Measurements from ENCODE around the gene CNTN4.

DNA sequence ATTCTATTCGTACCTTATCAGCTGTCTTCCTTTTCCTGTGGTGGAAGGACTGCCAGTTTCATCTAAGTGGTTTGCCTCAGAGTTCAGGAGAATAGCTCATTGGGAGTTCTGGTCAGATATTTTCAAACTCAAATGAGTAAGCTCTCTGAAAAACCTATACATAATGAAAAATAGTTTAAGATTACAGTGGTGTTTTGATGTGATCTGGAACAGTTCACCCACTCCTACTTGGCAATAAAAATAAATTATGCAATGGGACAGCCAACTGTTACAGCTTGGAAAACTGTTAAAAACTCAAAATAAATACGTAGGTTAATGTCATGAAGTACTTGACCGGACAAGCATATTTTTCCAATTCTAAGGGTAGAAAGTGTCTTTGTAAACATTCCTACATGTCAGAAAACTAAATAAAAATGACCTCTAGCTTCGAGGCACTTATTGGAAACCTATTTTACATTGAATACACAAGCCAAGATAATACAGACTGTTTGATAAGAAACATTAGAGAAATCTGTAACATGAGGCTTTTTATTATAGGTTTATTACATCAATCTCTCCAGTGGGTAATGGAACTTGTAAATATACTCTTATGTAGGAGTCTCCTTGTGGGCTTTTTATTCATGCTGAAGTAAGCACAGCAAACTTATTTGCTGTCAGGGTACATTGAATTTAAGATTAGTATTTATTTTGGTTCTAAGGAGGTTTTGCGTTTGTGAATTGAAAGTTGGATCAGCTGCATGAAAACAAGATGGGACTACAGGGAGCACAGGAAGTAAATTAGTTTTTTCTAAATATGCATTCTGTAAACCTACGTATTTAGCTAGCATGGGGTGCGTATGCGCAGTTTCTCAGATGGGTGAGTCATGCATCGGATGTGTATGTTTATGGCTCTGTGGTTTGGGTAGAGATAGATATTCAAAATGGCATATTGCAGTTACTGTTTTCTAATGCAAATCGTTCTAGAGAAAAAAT lies 558.4 kb downstream of the CNTN4 start:
- TF ChIP-seq, protein P1, sequence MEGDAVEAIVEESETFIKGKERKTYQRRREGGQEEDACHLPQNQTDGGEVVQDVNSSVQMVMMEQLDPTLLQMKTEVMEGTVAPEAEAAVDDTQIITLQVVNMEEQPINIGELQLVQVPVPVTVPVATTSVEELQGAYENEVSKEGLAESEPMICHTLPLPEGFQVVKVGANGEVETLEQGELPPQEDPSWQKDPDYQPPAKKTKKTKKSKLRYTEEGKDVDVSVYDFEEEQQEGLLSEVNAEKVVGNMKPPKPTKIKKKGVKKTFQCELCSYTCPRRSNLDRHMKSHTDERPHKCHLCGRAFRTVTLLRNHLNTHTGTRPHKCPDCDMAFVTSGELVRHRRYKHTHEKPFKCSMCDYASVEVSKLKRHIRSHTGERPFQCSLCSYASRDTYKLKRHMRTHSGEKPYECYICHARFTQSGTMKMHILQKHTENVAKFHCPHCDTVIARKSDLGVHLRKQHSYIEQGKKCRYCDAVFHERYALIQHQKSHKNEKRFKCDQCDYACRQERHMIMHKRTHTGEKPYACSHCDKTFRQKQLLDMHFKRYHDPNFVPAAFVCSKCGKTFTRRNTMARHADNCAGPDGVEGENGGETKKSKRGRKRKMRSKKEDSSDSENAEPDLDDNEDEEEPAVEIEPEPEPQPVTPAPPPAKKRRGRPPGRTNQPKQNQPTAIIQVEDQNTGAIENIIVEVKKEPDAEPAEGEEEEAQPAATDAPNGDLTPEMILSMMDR (IDR thresholded peaks at IDR 0.05) = no peak
- TF ChIP-seq EZH2 (IDR thresholded peaks at IDR 0.05) = no peak
